Bronchial epithelial cell (primary cell): Measurements from ENCODE around the gene SLC35B1. TPM values are rescaled to one million over a fixed set of nuclear protein-coding genes. Genes with fewer than 3 reads are reported as not detected.

Source experiments
- DNase-seq: peaks from one replicate; pipeline ENCODE4 v3.0.0-alpha.2; 2010; ENCODE audit warnings: low read depth
- FAIRE-seq: peaks from 2 replicates; lab custom pipeline; 2011; peaks lifted over from hg19 to GRCh38; lab: Jason Lieb, UNC
- H3K27me3 ChIP-seq: 2 replicates; pipeline ENCODE4 v1.5.1; 2011; ENCODE audit warnings: low read length; ENCODE audit not compliant: control insufficient read depth, insufficient read depth
- H3K36me3 ChIP-seq: 2 replicates; pipeline ENCODE4 v1.5.1; 2011; ENCODE audit warnings: low read length; ENCODE audit not compliant: control insufficient read depth, insufficient read depth
- H3K4me3 ChIP-seq: 2 replicates; pipeline ENCODE4 v1.5.1; 2011; ENCODE audit warnings: mild to moderate bottlenecking, low read depth, low read length, control low read depth
- CTCF ChIP-seq: IDR thresholded peaks from 2 replicates; pipeline ENCODE4 v1.5.1; 2011; ENCODE audit warnings: mild to moderate bottlenecking, moderate library complexity, low read length, control low read depth, inconsistent platforms; ENCODE audit not compliant: insufficient read depth, severe bottlenecking
- total RNA-seq: library from RNA; depleted of rRNA; stranded (reverse); fragments of >200 nt; gene quantifications from 2 replicates; pipeline ENCODE4 v1.2.1, GENCODE V29; 2014

Gene SLC35B1
- total RNA-seq, 1 donor from 2014 or later, result 91.1 TPM

GRCh38 chr17:49687878-49688491 is 19.8 kb downstream of the SLC35B1 start:
- no peak for TF ChIP-seq CTCF
- H3K36me3 ChIP-seq, result no peaks in the 10 kb centered on the region
- no peaks in the 10 kb centered on the region for H3K27me3 ChIP-seq
- H3K4me3 ChIP-seq, result no peak overlapping the region
- DNase-seq (peak; percentile 38), FAIRE-seq (no peak)

GRCh38 chr17:49681106-49681979 is 26.4 kb downstream of the SLC35B1 start:
- Histone ChIP-seq H3K4me3 (no peak overlapping the region), H3K27me3 (no peaks in the 10 kb centered on the region), H3K36me3 (no peaks in the 10 kb centered on the region)
- DNase-seq (no peak), FAIRE-seq (no peak)
- TF ChIP-seq CTCF, result no peak

GRCh38 chr17:49680314-49680713 is 27.4 kb downstream of the SLC35B1 start:
- no peak overlapping the region for H3K4me3 ChIP-seq
- no peaks in the 10 kb centered on the region for H3K27me3 ChIP-seq
- no peak for TF ChIP-seq CTCF
- DNase-seq (no peak), FAIRE-seq (no peak)
- no peaks in the 10 kb centered on the region for H3K36me3 ChIP-seq

- no peak for TF ChIP-seq CTCF
- H3K4me3 ChIP-seq, result peak within 1 kb of the TSS; percentile 89
- FAIRE-seq, result no peak
- no peaks in the 10 kb centered on the region for H3K36me3 ChIP-seq
- DNase-seq, result peak; percentile 94
- no peaks in the 10 kb centered on the region for H3K27me3 ChIP-seq
These were observed 29.6 kb downstream of the SLC35B1 start, which contains the start of gene SPOP for GRCh38 chr17:49677933-49678847. Gene SPOP (minus strand): TSS chr17:49678097. CDS start chr17:49622810, 55,287 bp downstream.

GRCh38 chr17:49677134-49677932 is 30.4 kb downstream of the SLC35B1 start:
- H3K4me3 ChIP-seq, result peak overlapping the region; percentile 89
- no peaks in the 10 kb centered on the region for H3K36me3 ChIP-seq
- H3K27me3 ChIP-seq, result no peaks in the 10 kb centered on the region
- TF ChIP-seq CTCF, result no peak
- DNase-seq (peak; percentile 76), FAIRE-seq (no peak)
